Urinary bladder (tissue), 4 donors: ENCODE data around the gene LRRC8D. TPM values are rescaled to one million over a fixed set of nuclear protein-coding genes. Genes with fewer than 3 reads are reported as not detected.

ENCODE experiments used
- DNase-seq: peaks from one replicate; pipeline ENCODE4 v3.0.0-alpha.2; 2015; ENCODE audit errors: extremely low spot score
- H3K27ac ChIP-seq: one replicate; pipeline ENCODE4 v1.5.1; 2013; ENCODE audit warnings: low read depth, mild to moderate bottlenecking, moderate library complexity
- H3K36me3 ChIP-seq: one replicate; pipeline ENCODE4 v1.6.1; 2013; ENCODE audit warnings: mild to moderate bottlenecking, moderate library complexity; ENCODE audit not compliant: insufficient read depth
- H3K4me1 ChIP-seq: one replicate; pipeline ENCODE4 v1.6.1; 2013; ENCODE audit warnings: mild to moderate bottlenecking, moderate library complexity; ENCODE audit not compliant: insufficient read depth
- H3K4me3 ChIP-seq: one replicate; pipeline ENCODE4 v1.5.1; 2013; ENCODE audit warnings: low read depth, low read length
- WGBS: extraction: QIAGEN DNeasy Blood & Tissue Kit; methylation state at CpG from one replicate; pipeline ENCODE4 v1.1.7; 2013; 5-methylcytosine and 5-hydroxymethylcytosine counted together
- polyA plus RNA-seq: library from polyadenylated mRNA; stranded (reverse); fragments of 200-250 nt; gene quantifications from one replicate; pipeline ENCODE4 v1.2.3, GENCODE V29; 2013
- total RNA-seq: library from RNA; depleted of rRNA; stranded (reverse); fragments of >200 nt; gene quantifications from one replicate; pipeline ENCODE4 v1.2.3, GENCODE V29; 2014
- donor health status: healthy with polysubstance abuse.
- donor health status: healthy.

The LRRC8D gene
- total and polyA plus RNA-seq, 2 donors: 8.3 to 21.6 TPM

- no peak for DNase-seq
- 71% methylated on average over 7 of the region's 7 CpGs for WGBS
- H3K36me3 ChIP-seq: no peaks in the 10 kb centered on the region
- H3K27ac ChIP-seq: no peak overlapping the region
- no peaks in the 10 kb centered on the region for H3K4me1 ChIP-seq
- H3K4me3 ChIP-seq: no peak overlapping the region
Observed at GRCh38 chr1:89939059-89939570, 118.3 kb downstream of the LRRC8D start.

- H3K36me3 ChIP-seq: no peaks in the 10 kb centered on the region
- no peak overlapping the region for H3K4me3 ChIP-seq
- H3K27ac ChIP-seq: no peak overlapping the region
- 96% methylated on average over 9 of the region's 9 CpGs for WGBS
- no peaks in the 10 kb centered on the region for H3K4me1 ChIP-seq
- no peak for DNase-seq
Observed at GRCh38 chr1:89939693-89940438, 119.0 kb downstream of the LRRC8D start.

GRCh38 chr1:89941110-89941766 lies 120.4 kb downstream of the LRRC8D start:
- DNase-seq: no peak
- no peak overlapping the region for H3K27ac ChIP-seq
- H3K4me1 ChIP-seq: no peaks in the 10 kb centered on the region
- WGBS: 90% methylated on average over 6 of the region's 6 CpGs
- no peaks in the 10 kb centered on the region for H3K36me3 ChIP-seq
- no peak overlapping the region for H3K4me3 ChIP-seq

GRCh38 chr1:89942014-89942413 lies 121.2 kb downstream of the LRRC8D start:
- no peaks in the 10 kb centered on the region for H3K4me1 ChIP-seq
- WGBS: 84% methylated on average over 2 of the region's 2 CpGs
- no peak overlapping the region for H3K4me3 ChIP-seq
- H3K36me3 ChIP-seq: no peaks in the 10 kb centered on the region
- DNase-seq: no peak
- no peak overlapping the region for H3K27ac ChIP-seq

- H3K36me3 ChIP-seq: no peaks in the 10 kb centered on the region
- WGBS: 45% methylated on average over 8 of the region's 8 CpGs
Observed at GRCh38 chr1:89942825-89943658, 122.2 kb downstream of the LRRC8D start.

GRCh38 chr1:89943846-89944781 lies 123.3 kb downstream of the LRRC8D start:
- H3K4me1 ChIP-seq: no peaks in the 10 kb centered on the region
- no peaks in the 10 kb centered on the region for H3K36me3 ChIP-seq
- 32% methylated on average over 5 of the region's 5 CpGs for WGBS
- H3K27ac ChIP-seq: no peak overlapping the region
- no peak for DNase-seq
- H3K4me3 ChIP-seq: no peak overlapping the region

More at GRCh38 chr1:89942825-89943658, 122.2 kb downstream of the LRRC8D start:
- DNase-seq: no peak
- no peak overlapping the region for H3K4me3 ChIP-seq
- H3K4me1 ChIP-seq: no peaks in the 10 kb centered on the region
- H3K27ac ChIP-seq: no peak overlapping the region

- H3K36me3 ChIP-seq: no peaks in the 10 kb centered on the region
- DNase-seq: no peak
- WGBS: 74% methylated on average over 5 of the region's 5 CpGs
Observed at GRCh38 chr1:89945852-89946476, 125.1 kb downstream of the LRRC8D start.

GRCh38 chr1:89946532-89946931 lies 125.7 kb downstream of the LRRC8D start:
- no peak for DNase-seq
- Histone ChIP-seq H3K36me3 (no peaks in the 10 kb centered on the region), H3K27ac (no peak overlapping the region), H3K4me1 (no peaks in the 10 kb centered on the region), H3K4me3 (no peak overlapping the region)
- 18% methylated on average over 1 of the region's 1 CpG for WGBS

More at GRCh38 chr1:89945852-89946476, 125.1 kb downstream of the LRRC8D start:
- Histone ChIP-seq H3K4me1 (no peaks in the 10 kb centered on the region), H3K4me3 (no peak overlapping the region), H3K27ac (no peak overlapping the region)

GRCh38 chr1:89948722-89949345 lies 128.0 kb downstream of the LRRC8D start:
- Histone ChIP-seq H3K4me1 (no peaks in the 10 kb centered on the region), H3K27ac (no peak overlapping the region), H3K4me3 (no peak overlapping the region), H3K36me3 (no peaks in the 10 kb centered on the region)
- DNase-seq: no peak
- WGBS: 87% methylated on average over 6 of the region's 6 CpGs

- no peak overlapping the region for H3K27ac ChIP-seq
- no peaks in the 10 kb centered on the region for H3K36me3 ChIP-seq
- no peak for DNase-seq
- 19% methylated on average over 1 of the region's 1 CpG for WGBS
- H3K4me1 ChIP-seq: no peaks in the 10 kb centered on the region
- H3K4me3 ChIP-seq: no peak overlapping the region
Observed at GRCh38 chr1:89949991-89950624, 129.3 kb downstream of the LRRC8D start.

- WGBS: 97% methylated on average over 2 of the region's 2 CpGs
Observed at GRCh38 chr1:89950703-89951102, 129.9 kb downstream of the LRRC8D start.

More at GRCh38 chr1:89950703-89951102, 129.9 kb downstream of the LRRC8D start:
- H3K4me3 ChIP-seq: no peak overlapping the region
- H3K36me3 ChIP-seq: no peaks in the 10 kb centered on the region
- H3K4me1 ChIP-seq: no peaks in the 10 kb centered on the region
- H3K27ac ChIP-seq: no peak overlapping the region
- no peak for DNase-seq
